SU-DHL-6 (cell line): ENCODE data around the gene NHS.

Source experiments
- EZH2phosphoT487 ChIP-seq: fragments of 200-600 bp; sonication (generic), shearing (Covaris generic); conservative IDR thresholded peaks from 2 replicates; pipeline ENCODE4 v1.6.1; 2018; ENCODE audit warnings: mild to moderate bottlenecking, antibody characterized with exemption, low read length, moderate library complexity, mixed read lengths
- TF ChIP-seq, protein P1 (sequence below): fragments of 200-600 bp; sonication (generic); IDR thresholded peaks from one replicate; pipeline ENCODE4 v1.5.1; 2017; ENCODE audit warnings: antibody characterized with exemption, mild to moderate bottlenecking, low read length, moderate library complexity; ENCODE audit not compliant: insufficient read depth, poor library complexity, severe bottlenecking

DNA sequence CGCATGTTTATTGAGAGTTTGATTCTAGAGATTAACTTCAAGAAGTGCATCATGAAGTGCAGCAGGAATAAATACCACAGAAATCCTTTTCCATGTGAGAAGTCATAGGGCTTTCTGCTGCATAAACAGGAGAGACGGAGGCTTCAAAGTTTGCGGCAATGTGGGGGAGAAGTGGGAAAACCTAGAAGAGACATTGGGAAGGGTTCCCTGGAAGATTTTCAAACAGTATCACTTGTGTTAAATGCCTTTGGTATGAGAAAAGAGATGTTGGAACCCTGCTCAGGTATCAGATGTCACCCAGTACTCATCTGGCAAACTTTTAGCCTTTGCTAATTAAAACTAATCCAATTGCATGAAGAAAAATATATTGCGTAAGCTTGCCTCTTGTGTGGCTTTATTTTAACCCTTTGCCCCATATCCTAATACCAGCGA, 15.4 kb downstream of the NHS start:
- TF ChIP-seq, protein P1, sequence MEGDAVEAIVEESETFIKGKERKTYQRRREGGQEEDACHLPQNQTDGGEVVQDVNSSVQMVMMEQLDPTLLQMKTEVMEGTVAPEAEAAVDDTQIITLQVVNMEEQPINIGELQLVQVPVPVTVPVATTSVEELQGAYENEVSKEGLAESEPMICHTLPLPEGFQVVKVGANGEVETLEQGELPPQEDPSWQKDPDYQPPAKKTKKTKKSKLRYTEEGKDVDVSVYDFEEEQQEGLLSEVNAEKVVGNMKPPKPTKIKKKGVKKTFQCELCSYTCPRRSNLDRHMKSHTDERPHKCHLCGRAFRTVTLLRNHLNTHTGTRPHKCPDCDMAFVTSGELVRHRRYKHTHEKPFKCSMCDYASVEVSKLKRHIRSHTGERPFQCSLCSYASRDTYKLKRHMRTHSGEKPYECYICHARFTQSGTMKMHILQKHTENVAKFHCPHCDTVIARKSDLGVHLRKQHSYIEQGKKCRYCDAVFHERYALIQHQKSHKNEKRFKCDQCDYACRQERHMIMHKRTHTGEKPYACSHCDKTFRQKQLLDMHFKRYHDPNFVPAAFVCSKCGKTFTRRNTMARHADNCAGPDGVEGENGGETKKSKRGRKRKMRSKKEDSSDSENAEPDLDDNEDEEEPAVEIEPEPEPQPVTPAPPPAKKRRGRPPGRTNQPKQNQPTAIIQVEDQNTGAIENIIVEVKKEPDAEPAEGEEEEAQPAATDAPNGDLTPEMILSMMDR = no peak
- no peak for TF ChIP-seq EZH2phosphoT487
